Liver (tissue), 9 donors: Measurements from ENCODE around the gene ZDHHC5. TPM values are rescaled to one million over a fixed set of nuclear protein-coding genes. Genes with fewer than 3 reads are reported as not detected.

ENCODE experiments used
- DNase-seq: peaks from one replicate; pipeline ENCODE4 v3.0.0-alpha.2; 2017; ENCODE audit warnings: low spot score
- H3K27ac ChIP-seq, 2 donors: one replicate each; pipeline ENCODE4 v1.7.0; 2013; ENCODE audit warnings: inconsistent platforms in 2 of 2, low read length in 2 of 2, control low read depth in 1 of 2, low read depth in 1 of 2, mild to moderate bottlenecking in 1 of 2
- H3K27me3 ChIP-seq, 4 donors: one replicate each; pipeline versions ENCODE4 v1.6.1 to v1.7.0; 2013; ENCODE audit warnings: low read length in 3 of 4, inconsistent platforms in 1 of 4, mild to moderate bottlenecking in 1 of 4, moderate library complexity in 1 of 4; ENCODE audit not compliant: control insufficient read depth in 4 of 4, insufficient read depth in 4 of 4
- H3K36me3 ChIP-seq, 4 donors: one replicate each; pipeline versions ENCODE4 v1.6.1 to v1.7.0; 2013; ENCODE audit warnings: low read length in 3 of 4, mild to moderate bottlenecking in 3 of 4, low read depth in 1 of 4, moderate library complexity in 1 of 4; ENCODE audit not compliant: control insufficient read depth in 4 of 4, insufficient read depth in 3 of 4
- H3K4me1 ChIP-seq, 4 donors: one replicate each; pipeline versions ENCODE4 v1.6.1 to v1.7.0; 2013; ENCODE audit warnings: low read length in 3 of 4, mild to moderate bottlenecking in 3 of 4, moderate library complexity in 1 of 4; ENCODE audit not compliant: control insufficient read depth in 4 of 4, insufficient read depth in 4 of 4
- H3K4me3 ChIP-seq, 3 donors: one replicate each; pipeline versions ENCODE4 v1.6.1 to v1.7.0; 2013; ENCODE audit warnings: low read length in 3 of 3, control low read depth in 1 of 3, low read depth in 1 of 3, mild to moderate bottlenecking in 1 of 3
- H3K9ac ChIP-seq, 2 donors: one replicate each; pipeline ENCODE4 v1.7.0; 2013; ENCODE audit warnings: low read length in 2 of 2, mild to moderate bottlenecking in 2 of 2, moderate library complexity in 2 of 2, control low read depth in 1 of 2, low read depth in 1 of 2
- H3K9me3 ChIP-seq, 4 donors: one replicate each; pipeline versions ENCODE4 v1.6.1 to v1.7.0; 2013; ENCODE audit warnings: low read length in 3 of 4; ENCODE audit not compliant: control insufficient read depth in 4 of 4
- CTCF ChIP-seq: fragments of 150-350 bp; IDR thresholded peaks from 2 replicates; pipeline ENCODE4 v1.5.1; 2017; ENCODE audit warnings: improper control_type of control experiment, low read depth, low read length; ENCODE audit not compliant: missing input control
- FOXA1 ChIP-seq: IDR thresholded peaks from 2 replicates; pipeline ENCODE4 v1.6.1; 2016; ENCODE audit warnings: antibody characterized with exemption
- HNF4A ChIP-seq, 2 donors: conservative IDR thresholded peaks; 2 replicates each; pipeline ENCODE4 v1.6.1; 2016; ENCODE audit warnings: antibody characterized with exemption in 2 of 2, mild to moderate bottlenecking in 2 of 2
- JUND ChIP-seq, 2 donors: IDR thresholded peaks; 2 replicates each; pipeline ENCODE4 v1.6.1; 2016; ENCODE audit warnings: antibody characterized with exemption in 2 of 2
- NR2F2 ChIP-seq: IDR thresholded peaks from 2 replicates; pipeline ENCODE4 v1.6.1; 2016; ENCODE audit warnings: antibody characterized with exemption
- RAD21 ChIP-seq, 2 donors: IDR thresholded peaks; 2 replicates each; pipeline ENCODE4 v1.6.1; 2016; ENCODE audit warnings: antibody characterized with exemption in 2 of 2, mild to moderate bottlenecking in 2 of 2
- REST ChIP-seq: IDR thresholded peaks from 2 replicates; pipeline ENCODE4 v1.6.1; 2016; ENCODE audit warnings: antibody characterized with exemption, mild to moderate bottlenecking
- RXRA ChIP-seq, 2 donors: IDR thresholded peaks; 2 replicates each; pipeline ENCODE4 v1.6.1; 2017 to 2018; ENCODE audit warnings: antibody characterized with exemption in 2 of 2, mild to moderate bottlenecking in 1 of 2
- SP1 ChIP-seq: IDR thresholded peaks from 2 replicates; pipeline ENCODE4 v1.6.1; 2018; ENCODE audit warnings: antibody characterized with exemption, mild to moderate bottlenecking
- TAF1 ChIP-seq: conservative IDR thresholded peaks from 2 replicates; pipeline ENCODE4 v1.6.1; 2016; ENCODE audit warnings: antibody characterized with exemption, mild to moderate bottlenecking
- YY1 ChIP-seq: IDR thresholded peaks from 2 replicates; pipeline ENCODE4 v1.6.1; 2016; ENCODE audit warnings: antibody characterized with exemption, mild to moderate bottlenecking
- WGBS: extraction: QIAGEN DNeasy Blood & Tissue Kit; methylation state at CpG from one replicate; pipeline ENCODE4 v1.1.7; 2013; 5-methylcytosine and 5-hydroxymethylcytosine counted together
- polyA plus RNA-seq, 2 donors: library from polyadenylated mRNA; stranded (reverse) in 1 of 2; unstranded in 1 of 2; fragments of 200-250 nt in 1 of 2; fragments of >200 nt in 1 of 2; fragmentation: Nextera tagmentation in 1 of 2; extraction: Ambion mirVana in 1 of 2; gene quantifications; one replicate each; pipeline versions ENCODE4 v1.2.1 to v1.2.3, GENCODE V29; 2013 to 2015
- total RNA-seq, 2 donors: library from RNA; depleted of rRNA; stranded (reverse); fragments of >200 nt; gene quantifications; one replicate each; pipeline ENCODE4 v1.2.3, GENCODE V29; 2014
- TF ChIP-seq, protein P1 (sequence below): IDR thresholded peaks from 2 replicates; pipeline ENCODE4 v1.6.1; 2016; ENCODE audit warnings: antibody characterized with exemption
- donor health status: healthy.
- donor health status: healthy.
- donor health status: healthy.
- donor health status: healthy.
- donor health status: healthy.

Gene ZDHHC5
- total and polyA plus RNA-seq, 4 donors, result 7.2 to 31.4 (median 26.1) TPM

DNA sequence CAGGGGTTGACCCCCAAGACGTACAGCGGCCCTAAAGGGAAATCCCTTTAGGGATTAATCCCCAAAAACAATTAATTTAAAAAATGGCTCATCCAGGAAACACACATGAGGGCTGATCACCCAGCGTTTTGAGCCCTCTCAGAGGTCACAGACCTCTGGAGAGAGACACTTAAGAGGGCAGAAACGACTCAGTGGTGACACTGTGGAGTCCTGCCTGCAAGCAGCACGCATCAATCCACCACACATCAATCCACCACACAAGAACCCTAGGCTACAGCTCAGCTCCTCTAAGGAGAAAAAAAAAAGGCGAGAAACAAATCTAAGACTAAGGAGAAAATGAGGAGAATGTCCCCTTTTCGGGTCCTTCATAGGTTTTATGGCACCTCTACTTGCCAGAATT is 60.9 kb downstream of the ZDHHC5 start:
- H3K27ac ChIP-seq, result no peak overlapping the region
- no peak for DNase-seq
- WGBS, result 82% methylated on average over 7 of the region's 7 CpGs
- H3K9ac ChIP-seq, result no peak overlapping the region
- no peaks in the 10 kb centered on the region for H3K4me1 ChIP-seq
- H3K36me3 ChIP-seq, result peaks cover 0 to 4% (median under 1%) of the 10 kb centered on the region in 4 donors
- no peak overlapping the region for H3K4me3 ChIP-seq
- H3K27me3 ChIP-seq, result no peaks in the 10 kb centered on the region
- TF ChIP-seq RXRA (IDR thresholded peaks at IDR 0.05), result no peak
- no peak for TF ChIP-seq FOXA1
- no peak for TF ChIP-seq REST
- no peak for TF ChIP-seq CTCF
- H3K9me3 ChIP-seq, result no peaks in the 10 kb centered on the region

GRCh38 chr11:57729479-57729878 is 61.6 kb downstream of the ZDHHC5 start:
- Histone ChIP-seq H3K4me1 (no peaks in the 10 kb centered on the region), H3K27me3 (no peaks in the 10 kb centered on the region), H3K9ac (no peak overlapping the region), H3K27ac (no peak overlapping the region), H3K9me3 (no peaks in the 10 kb centered on the region), H3K36me3 (peaks cover 0 to 4% (median under 1%) of the 10 kb centered on the region in 4 donors), H3K4me3 (no peak overlapping the region)
- TF ChIP-seq TAF1 (no peak), FOXA1 (no peak)
- DNase-seq, result no peak
- 98% methylated on average over 7 of the region's 7 CpGs for WGBS

DNA sequence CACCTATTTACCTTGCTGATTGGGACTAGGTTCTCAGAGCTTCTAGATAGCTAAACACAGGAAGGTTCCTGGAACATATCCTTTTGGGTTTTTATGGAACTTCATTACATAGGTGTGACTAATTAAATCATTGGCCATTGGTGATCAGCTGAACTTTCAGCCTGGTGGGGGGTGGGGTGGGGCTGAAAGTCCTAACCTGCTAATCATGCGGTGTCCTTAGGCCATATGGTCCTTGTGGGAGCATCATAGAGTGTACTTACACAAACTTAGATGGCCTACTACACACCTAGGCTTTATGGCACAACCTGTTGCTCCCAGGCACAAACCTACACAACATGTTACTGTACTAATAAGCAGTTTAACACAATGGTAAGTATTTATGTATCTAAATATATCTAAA is 64.7 kb downstream of the ZDHHC5 start:
- H3K27ac ChIP-seq, result no peak overlapping the region
- no peak for DNase-seq
- WGBS, result 98% methylated on average over 1 of the region's 1 CpG
- H3K4me3 ChIP-seq, result no peak overlapping the region
- no peaks in the 10 kb centered on the region for H3K27me3 ChIP-seq
- TF ChIP-seq YY1 (no peak), JUND (IDR thresholded peaks at IDR 0.05) (no peak), RXRA (IDR thresholded peaks at IDR 0.05) (no peak), SP1 (no peak), TAF1 (no peak), NR2F2 (no peak), HNF4A (conservative IDR thresholded peaks at IDR 0.05) (no peak), RAD21 (IDR thresholded peaks at IDR 0.05) (no peak), CTCF (no peak)
- TF ChIP-seq, protein P1, sequence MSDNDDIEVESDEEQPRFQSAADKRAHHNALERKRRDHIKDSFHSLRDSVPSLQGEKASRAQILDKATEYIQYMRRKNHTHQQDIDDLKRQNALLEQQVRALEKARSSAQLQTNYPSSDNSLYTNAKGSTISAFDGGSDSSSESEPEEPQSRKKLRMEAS, result no peak
- H3K36me3 ChIP-seq, result peaks cover 0 to 4% (median 3%) of the 10 kb centered on the region in 4 donors
- H3K9ac ChIP-seq, result no peak overlapping the region
- H3K4me1 ChIP-seq, result no peaks in the 10 kb centered on the region
- no peaks in the 10 kb centered on the region for H3K9me3 ChIP-seq
